ENCODE measurements around the gene ANO6. TPM values are rescaled to one million over a fixed set of nuclear protein-coding genes. Genes with fewer than 3 reads are reported as not detected.

Gene ANO6
- total and polyA plus RNA-seq, 2 of the 4 experiments (the other 2 are of a cell fraction), result 21.6 to 41.0 TPM

DNA sequence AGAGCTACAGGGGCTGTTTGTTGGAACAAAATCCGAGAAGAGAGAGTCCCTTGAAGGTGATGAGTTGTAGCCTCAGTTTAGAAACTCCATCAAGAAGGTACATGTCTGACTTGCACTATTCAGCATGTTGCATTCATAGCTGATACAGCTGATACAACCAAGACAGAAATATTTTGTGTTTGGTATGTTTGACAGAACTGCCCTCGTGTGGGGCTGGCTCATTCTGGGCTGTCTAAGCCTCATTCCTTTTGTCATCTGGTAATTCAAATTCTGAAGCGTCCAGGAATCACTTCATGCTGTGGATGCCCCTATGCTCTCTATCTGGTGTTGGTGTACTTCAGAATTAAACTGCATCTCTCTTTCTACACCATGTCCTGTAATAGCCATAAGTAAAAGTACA is 126.3 kb downstream of the ANO6 start:
- H4K91ac ChIP-seq (ENCODE audit: insufficient read depth, low read depth, low read length), result no peak overlapping the region
- H3K14ac ChIP-seq (replicated peaks; ENCODE audit: low read depth, low read length), result no peak overlapping the region
- no peak overlapping the region for H2BK20ac ChIP-seq (ENCODE audit: low read depth, low read length)
- ChIA-PET CTCF (interaction anchor here (0.6 kb wide), 1 partner anchor 65 kb away, joined by 3 read pairs; no protein-coding TSS in a partner anchor), POLR2A (ENCODE audit: unreplicated experiment) (no interaction called here)
- no peak overlapping the region for H3K23ac ChIP-seq (ENCODE audit: low read depth, low read length)
- no peak overlapping the region for H3K27ac ChIP-seq (ENCODE audit: insufficient read depth, low read length)
- peaks cover 2% of the 10 kb centered on the region; the same call in 1 of the 2 replicates for H3K36me3 ChIP-seq (ENCODE audit: control insufficient read depth, insufficient read depth, low read length)
- DNase-seq (no peak), ATAC-seq (ENCODE audit: low read depth) (no peak)
- WGBS, 2 experiments (ENCODE audit: extremely low coverage in 2 of 2, insufficient read length in 1 of 2), result no CpG with 5 or more reads among the region's 3 CpGs
- in situ Hi-C loops (cut with MboI; ENCODE audit: low sequenced_read_pairs) (no loop called here), dilution Hi-C loops (cut with HindIII; ENCODE audit: low sequenced_read_pairs, unreplicated experiment) (no loop called here), intact Hi-C loops (cut with micrococcal nuclease) (no loop called here)
- peaks cover 7% of the 10 kb centered on the region for H3K9me1 ChIP-seq (ENCODE audit: insufficient read depth, low read length)
- H3K4ac ChIP-seq (ENCODE audit: low read depth, low read length), result no peak overlapping the region
- H3K27me3 ChIP-seq (ENCODE audit: control insufficient read depth, insufficient read depth, low read length), result no peaks in the 10 kb centered on the region
- H2BK120ac ChIP-seq (ENCODE audit: low read depth, low read length), result no peak overlapping the region
- H4K20me1 ChIP-seq (ENCODE audit: insufficient read depth, low read length), result peaks cover 2% of the 10 kb centered on the region; the same call in 1 of the 2 replicates
- H2AK9ac ChIP-seq (replicated peaks; ENCODE audit: low read depth, low read length, poor library complexity), result no peak overlapping the region
- H2BK15ac ChIP-seq (ENCODE audit: low read depth, low read length), result no peak overlapping the region
- H3K4me2 ChIP-seq (ENCODE audit: low read depth, low read length), result no peak overlapping the region
- BruUV-seq (replicated peaks), result no TSS peak
- TF ChIP-seq MXI1 (IDR thresholded peaks at IDR 0.05; ENCODE audit: borderline replicate concordance, low read depth, low read length) (no peak), MAFK (IDR thresholded peaks at IDR 0.05; ENCODE audit: low read depth, low read length) (no peak), RAD21 (IDR thresholded peaks at IDR 0.05; ENCODE audit: low read length) (no peak), FOS (IDR thresholded peaks at IDR 0.05; ENCODE audit: low read depth, low read length) (no peak), RCOR1 (IDR thresholded peaks at IDR 0.05; ENCODE audit: insufficient replicate concordance, low read length) (no peak), MAZ (IDR thresholded peaks at IDR 0.05; ENCODE audit: borderline replicate concordance, low read depth, low read length) (no peak)
- TF ChIP-seq, protein P1, sequence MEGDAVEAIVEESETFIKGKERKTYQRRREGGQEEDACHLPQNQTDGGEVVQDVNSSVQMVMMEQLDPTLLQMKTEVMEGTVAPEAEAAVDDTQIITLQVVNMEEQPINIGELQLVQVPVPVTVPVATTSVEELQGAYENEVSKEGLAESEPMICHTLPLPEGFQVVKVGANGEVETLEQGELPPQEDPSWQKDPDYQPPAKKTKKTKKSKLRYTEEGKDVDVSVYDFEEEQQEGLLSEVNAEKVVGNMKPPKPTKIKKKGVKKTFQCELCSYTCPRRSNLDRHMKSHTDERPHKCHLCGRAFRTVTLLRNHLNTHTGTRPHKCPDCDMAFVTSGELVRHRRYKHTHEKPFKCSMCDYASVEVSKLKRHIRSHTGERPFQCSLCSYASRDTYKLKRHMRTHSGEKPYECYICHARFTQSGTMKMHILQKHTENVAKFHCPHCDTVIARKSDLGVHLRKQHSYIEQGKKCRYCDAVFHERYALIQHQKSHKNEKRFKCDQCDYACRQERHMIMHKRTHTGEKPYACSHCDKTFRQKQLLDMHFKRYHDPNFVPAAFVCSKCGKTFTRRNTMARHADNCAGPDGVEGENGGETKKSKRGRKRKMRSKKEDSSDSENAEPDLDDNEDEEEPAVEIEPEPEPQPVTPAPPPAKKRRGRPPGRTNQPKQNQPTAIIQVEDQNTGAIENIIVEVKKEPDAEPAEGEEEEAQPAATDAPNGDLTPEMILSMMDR (conservative IDR thresholded peaks at IDR 0.05; ENCODE audit: low read depth, low read length), result no peak
- TF ChIP-seq, protein P2, sequence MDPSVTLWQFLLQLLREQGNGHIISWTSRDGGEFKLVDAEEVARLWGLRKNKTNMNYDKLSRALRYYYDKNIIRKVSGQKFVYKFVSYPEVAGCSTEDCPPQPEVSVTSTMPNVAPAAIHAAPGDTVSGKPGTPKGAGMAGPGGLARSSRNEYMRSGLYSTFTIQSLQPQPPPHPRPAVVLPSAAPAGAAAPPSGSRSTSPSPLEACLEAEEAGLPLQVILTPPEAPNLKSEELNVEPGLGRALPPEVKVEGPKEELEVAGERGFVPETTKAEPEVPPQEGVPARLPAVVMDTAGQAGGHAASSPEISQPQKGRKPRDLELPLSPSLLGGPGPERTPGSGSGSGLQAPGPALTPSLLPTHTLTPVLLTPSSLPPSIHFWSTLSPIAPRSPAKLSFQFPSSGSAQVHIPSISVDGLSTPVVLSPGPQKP (IDR thresholded peaks at IDR 0.05; ENCODE audit: borderline replicate concordance, low read depth, low read length), result no peak
- H4K5ac ChIP-seq (ENCODE audit: low read depth, low read length), result no peak overlapping the region
- no peak overlapping the region for H3K56ac ChIP-seq (ENCODE audit: extremely low read depth, insufficient read depth, low read length)
- peaks cover 5% of the 10 kb centered on the region; the same call in 1 of the 2 replicates for H3K4me1 ChIP-seq (ENCODE audit: control insufficient read depth, insufficient read depth, low read length)
- H2AK5ac ChIP-seq (ENCODE audit: low read depth, low read length), result no peak overlapping the region
- no peak overlapping the region for H3K9ac ChIP-seq (ENCODE audit: low read depth, low read length)
- H4K8ac ChIP-seq (ENCODE audit: low read depth in 2 of 2, low read length in 2 of 2), result no peak overlapping the region
- H3K79me1 ChIP-seq (ENCODE audit: low read depth in 1 of 2, low read length in 2 of 2), result peaks cover 25 to 48% of the 10 kb centered on the region in 2 experiments
- H3K9me3 ChIP-seq (ENCODE audit: control insufficient read depth, insufficient read depth, low read length), result no peaks in the 10 kb centered on the region
- H2AFZ ChIP-seq (replicated peaks; ENCODE audit: low read length, poor library complexity), result no peak overlapping the region
- no peak overlapping the region for H3K4me3 ChIP-seq (ENCODE audit: insufficient read depth, low read depth, low read length)
- no peak overlapping the region for H2BK5ac ChIP-seq (ENCODE audit: low read depth, low read length, poor library complexity, severe bottlenecking)
- no peak overlapping the region for H3K18ac ChIP-seq (ENCODE audit: low read depth, low read length)

All from IMR-90 (cell line).